Measurements from ENCODE around the gene ATP9A.

DNA sequence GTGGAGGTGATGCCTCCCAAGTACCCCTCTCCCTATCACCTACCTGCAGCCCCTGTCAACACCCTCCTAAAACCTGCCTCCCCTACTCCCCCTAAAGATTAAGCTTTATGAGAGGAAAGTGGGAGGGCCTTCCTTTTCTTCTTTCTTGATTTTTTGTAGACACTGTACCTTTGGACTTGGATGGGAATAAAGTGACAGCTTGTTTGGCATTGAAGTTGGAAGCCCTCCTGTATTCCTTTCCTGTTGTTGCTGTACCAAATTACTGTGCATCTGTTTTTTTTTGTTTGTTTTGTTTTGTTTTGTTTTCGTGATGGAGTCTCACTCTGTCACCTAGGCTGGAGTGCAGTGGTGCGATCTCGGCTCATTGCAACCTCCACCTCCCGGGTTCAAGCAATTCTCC is 126.3 kb downstream of the ATP9A start:
- TF ChIP-seq MAZ (IDR thresholded peaks at IDR 0.05; ENCODE audit: borderline replicate concordance, low read depth, low read length): no peak
- no peak for TF ChIP-seq POLR2A (IDR thresholded peaks at IDR 0.05; ENCODE audit: low read depth, low read length)
- TF ChIP-seq MAFK (IDR thresholded peaks at IDR 0.05; ENCODE audit: low read depth, low read length): no peak
- TF ChIP-seq, protein P1, sequence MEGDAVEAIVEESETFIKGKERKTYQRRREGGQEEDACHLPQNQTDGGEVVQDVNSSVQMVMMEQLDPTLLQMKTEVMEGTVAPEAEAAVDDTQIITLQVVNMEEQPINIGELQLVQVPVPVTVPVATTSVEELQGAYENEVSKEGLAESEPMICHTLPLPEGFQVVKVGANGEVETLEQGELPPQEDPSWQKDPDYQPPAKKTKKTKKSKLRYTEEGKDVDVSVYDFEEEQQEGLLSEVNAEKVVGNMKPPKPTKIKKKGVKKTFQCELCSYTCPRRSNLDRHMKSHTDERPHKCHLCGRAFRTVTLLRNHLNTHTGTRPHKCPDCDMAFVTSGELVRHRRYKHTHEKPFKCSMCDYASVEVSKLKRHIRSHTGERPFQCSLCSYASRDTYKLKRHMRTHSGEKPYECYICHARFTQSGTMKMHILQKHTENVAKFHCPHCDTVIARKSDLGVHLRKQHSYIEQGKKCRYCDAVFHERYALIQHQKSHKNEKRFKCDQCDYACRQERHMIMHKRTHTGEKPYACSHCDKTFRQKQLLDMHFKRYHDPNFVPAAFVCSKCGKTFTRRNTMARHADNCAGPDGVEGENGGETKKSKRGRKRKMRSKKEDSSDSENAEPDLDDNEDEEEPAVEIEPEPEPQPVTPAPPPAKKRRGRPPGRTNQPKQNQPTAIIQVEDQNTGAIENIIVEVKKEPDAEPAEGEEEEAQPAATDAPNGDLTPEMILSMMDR (conservative IDR thresholded peaks at IDR 0.05; ENCODE audit: low read depth, low read length): no peak
- TF ChIP-seq CEBPB (IDR thresholded peaks at IDR 0.05; ENCODE audit: low read depth, low read length): no peak
- no peak for TF ChIP-seq RCOR1 (IDR thresholded peaks at IDR 0.05; ENCODE audit: insufficient replicate concordance, low read length)
- no peak for TF ChIP-seq RAD21 (IDR thresholded peaks at IDR 0.05; ENCODE audit: low read length)
- TF ChIP-seq SMC3 (IDR thresholded peaks at IDR 0.05; ENCODE audit: low read depth, low read length): no peak
- TF ChIP-seq, protein P2, sequence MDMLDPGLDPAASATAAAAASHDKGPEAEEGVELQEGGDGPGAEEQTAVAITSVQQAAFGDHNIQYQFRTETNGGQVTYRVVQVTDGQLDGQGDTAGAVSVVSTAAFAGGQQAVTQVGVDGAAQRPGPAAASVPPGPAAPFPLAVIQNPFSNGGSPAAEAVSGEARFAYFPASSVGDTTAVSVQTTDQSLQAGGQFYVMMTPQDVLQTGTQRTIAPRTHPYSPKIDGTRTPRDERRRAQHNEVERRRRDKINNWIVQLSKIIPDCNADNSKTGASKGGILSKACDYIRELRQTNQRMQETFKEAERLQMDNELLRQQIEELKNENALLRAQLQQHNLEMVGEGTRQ (IDR thresholded peaks at IDR 0.05; ENCODE audit: low read depth, low read length): no peak
- TF ChIP-seq, protein P3, sequence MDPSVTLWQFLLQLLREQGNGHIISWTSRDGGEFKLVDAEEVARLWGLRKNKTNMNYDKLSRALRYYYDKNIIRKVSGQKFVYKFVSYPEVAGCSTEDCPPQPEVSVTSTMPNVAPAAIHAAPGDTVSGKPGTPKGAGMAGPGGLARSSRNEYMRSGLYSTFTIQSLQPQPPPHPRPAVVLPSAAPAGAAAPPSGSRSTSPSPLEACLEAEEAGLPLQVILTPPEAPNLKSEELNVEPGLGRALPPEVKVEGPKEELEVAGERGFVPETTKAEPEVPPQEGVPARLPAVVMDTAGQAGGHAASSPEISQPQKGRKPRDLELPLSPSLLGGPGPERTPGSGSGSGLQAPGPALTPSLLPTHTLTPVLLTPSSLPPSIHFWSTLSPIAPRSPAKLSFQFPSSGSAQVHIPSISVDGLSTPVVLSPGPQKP (IDR thresholded peaks at IDR 0.05; ENCODE audit: borderline replicate concordance, low read depth, low read length): no peak
- TF ChIP-seq BHLHE40 (IDR thresholded peaks at IDR 0.05; ENCODE audit: low read depth, low read length): no peak
- no peak for TF ChIP-seq NFE2L2 (IDR thresholded peaks at IDR 0.05; ENCODE audit: low read depth, low read length)
- TF ChIP-seq CHD1 (IDR thresholded peaks at IDR 0.05; ENCODE audit: low read depth, low read length): no peak
